HG03159 (cell line): ENCODE measurements around the gene TCEA2.

ENCODE experiments used
- ATAC-seq: cut with Tn5 transposase; IDR thresholded peaks from one replicate; pipeline ENCODE4 v1.9.1; 2021; ENCODE audit warnings: mild to moderate bottlenecking, moderate library complexity; ENCODE audit not compliant: unreplicated experiment

TCEA2 gene

GRCh38 chr20:64048402-64049044 is 14.5 kb upstream of the TCEA2 start:
- ATAC-seq = no peak

- ATAC-seq = no peak
These were observed 13.7 kb upstream of the TCEA2 start, which contains the start of gene SOX18 for GRCh38 chr20:64049060-64049877. Gene SOX18 (minus strand): TSS chr20:64049639. CDS start chr20:64049516, 123 bp downstream.

- ATAC-seq = no peak
These were observed 13.1 kb upstream of the TCEA2 start for GRCh38 chr20:64049878-64050260.

- no peak for ATAC-seq
These were observed 12.6 kb upstream of the TCEA2 start for GRCh38 chr20:64050261-64051032.

- ATAC-seq = no peak
These were observed 12.0 kb upstream of the TCEA2 start for GRCh38 chr20:64051033-64051452.

- no peak for ATAC-seq
These were observed 11.3 kb upstream of the TCEA2 start for GRCh38 chr20:64051561-64052325.

GRCh38 chr20:64052326-64052722 is 10.7 kb upstream of the TCEA2 start:
- ATAC-seq = no peak

GRCh38 chr20:64052987-64053840 is 9.8 kb upstream of the TCEA2 start:
- no peak for ATAC-seq

- ATAC-seq = no peak
These were observed 8.9 kb upstream of the TCEA2 start for GRCh38 chr20:64053841-64054661.

- ATAC-seq = no peak
These were observed 7.6 kb upstream of the TCEA2 start for GRCh38 chr20:64055396-64055892.

GRCh38 chr20:64055893-64056638 is 6.9 kb upstream of the TCEA2 start:
- no peak for ATAC-seq

GRCh38 chr20:64056639-64056888 is 6.4 kb upstream of the TCEA2 start:
- ATAC-seq = no peak

GRCh38 chr20:64056889-64057627 is 5.9 kb upstream of the TCEA2 start:
- ATAC-seq = no peak

GRCh38 chr20:64057628-64058498 is 5.1 kb upstream of the TCEA2 start:
- ATAC-seq = no peak

GRCh38 chr20:64058536-64058935 is 4.5 kb upstream of the TCEA2 start:
- no peak for ATAC-seq

GRCh38 chr20:64062276-64062595 is 762 bp upstream of the TCEA2 start:
- ATAC-seq = no peak
